Measurements from ENCODE around the gene C10orf67. TPM values are rescaled to one million over a fixed set of nuclear protein-coding genes. Genes with fewer than 3 reads are reported as not detected.

Gene C10orf67
- total RNA-seq, 1 donor from 2014 or later, result 0.33 TPM

DNA sequence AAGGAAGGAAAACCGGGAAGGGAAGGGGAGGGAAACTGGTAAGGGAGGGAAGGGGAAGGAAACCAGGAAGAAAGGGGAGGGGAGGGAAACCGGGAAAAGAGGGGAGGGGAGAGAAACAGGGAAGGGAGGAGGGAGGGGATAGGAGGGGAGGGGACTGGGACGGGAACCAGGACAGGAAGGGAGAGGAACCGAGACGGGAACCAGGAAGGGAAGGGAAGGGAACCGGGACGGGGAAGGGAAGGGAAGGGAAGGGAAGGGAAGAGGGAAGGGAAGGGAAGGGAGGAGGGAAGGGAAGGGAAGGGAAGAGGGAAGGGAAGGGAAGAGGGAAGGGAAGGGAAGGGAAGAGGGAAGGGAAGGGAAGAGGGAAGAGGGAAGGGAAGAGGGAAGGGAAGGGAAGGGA, 13.6 kb downstream of the C10orf67 start:
- Mint-ChIP-seq H3K9me3 (peaks cover 2% of the 10 kb centered on the region), H3K4me3 (no peak overlapping the region), H3K27me3 (ENCODE audit: low read depth) (peaks cover 5% of the 10 kb centered on the region), H3K27ac (ENCODE audit: unreplicated experiment) (no peak overlapping the region), H3K4me1 (no peaks in the 10 kb centered on the region), H3K36me3 (ENCODE audit: low read depth) (no peaks in the 10 kb centered on the region)
- TF ChIP-seq, protein P1, sequence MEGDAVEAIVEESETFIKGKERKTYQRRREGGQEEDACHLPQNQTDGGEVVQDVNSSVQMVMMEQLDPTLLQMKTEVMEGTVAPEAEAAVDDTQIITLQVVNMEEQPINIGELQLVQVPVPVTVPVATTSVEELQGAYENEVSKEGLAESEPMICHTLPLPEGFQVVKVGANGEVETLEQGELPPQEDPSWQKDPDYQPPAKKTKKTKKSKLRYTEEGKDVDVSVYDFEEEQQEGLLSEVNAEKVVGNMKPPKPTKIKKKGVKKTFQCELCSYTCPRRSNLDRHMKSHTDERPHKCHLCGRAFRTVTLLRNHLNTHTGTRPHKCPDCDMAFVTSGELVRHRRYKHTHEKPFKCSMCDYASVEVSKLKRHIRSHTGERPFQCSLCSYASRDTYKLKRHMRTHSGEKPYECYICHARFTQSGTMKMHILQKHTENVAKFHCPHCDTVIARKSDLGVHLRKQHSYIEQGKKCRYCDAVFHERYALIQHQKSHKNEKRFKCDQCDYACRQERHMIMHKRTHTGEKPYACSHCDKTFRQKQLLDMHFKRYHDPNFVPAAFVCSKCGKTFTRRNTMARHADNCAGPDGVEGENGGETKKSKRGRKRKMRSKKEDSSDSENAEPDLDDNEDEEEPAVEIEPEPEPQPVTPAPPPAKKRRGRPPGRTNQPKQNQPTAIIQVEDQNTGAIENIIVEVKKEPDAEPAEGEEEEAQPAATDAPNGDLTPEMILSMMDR (conservative IDR thresholded peaks at IDR 0.05), result no peak
- no peak for DNase-seq (ENCODE audit: low read depth, low spot score)

DNA sequence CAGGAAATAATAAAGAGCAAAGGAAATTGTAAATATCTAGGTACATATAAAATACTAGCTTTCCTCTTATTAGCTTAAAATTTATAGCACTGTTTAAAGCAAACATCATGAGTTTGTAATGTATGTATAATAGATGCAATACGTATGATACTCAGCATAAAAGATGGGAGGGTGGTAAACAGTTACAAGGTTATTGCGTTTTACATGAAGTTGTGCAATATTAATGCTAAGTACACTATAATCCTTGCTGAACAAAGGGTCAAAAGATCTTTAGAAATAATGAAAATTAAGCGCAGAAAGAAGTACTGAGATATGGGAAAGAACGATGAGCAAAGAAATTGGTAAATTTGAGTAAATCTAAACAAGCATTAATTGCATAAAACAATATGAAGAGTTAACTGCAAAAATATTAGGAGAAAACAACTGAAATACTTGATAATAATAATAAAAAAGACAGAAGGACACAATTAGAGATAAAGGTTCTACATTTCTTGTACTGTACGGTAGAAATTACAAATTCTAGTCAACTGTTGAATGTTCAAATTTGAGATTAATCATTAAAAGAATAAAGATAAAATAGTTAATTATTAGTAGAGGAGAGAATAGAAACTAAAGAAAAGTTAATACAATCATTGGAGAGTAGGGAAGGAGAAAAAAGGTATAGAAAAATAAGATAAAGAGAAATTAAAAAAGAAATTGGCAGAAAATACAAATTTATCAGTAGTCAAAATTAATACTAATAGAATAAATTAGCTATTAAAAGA, 17.9 kb downstream of the C10orf67 start:
- peaks cover 2% of the 10 kb centered on the region for H3K9me3 Mint-ChIP-seq
- DNase-seq (ENCODE audit: low read depth, low spot score), result no peak
- H3K27me3 Mint-ChIP-seq (ENCODE audit: low read depth), result peaks cover 4% of the 10 kb centered on the region
- H3K4me1 Mint-ChIP-seq, result no peaks in the 10 kb centered on the region
- H3K36me3 Mint-ChIP-seq (ENCODE audit: low read depth), result no peaks in the 10 kb centered on the region
- no peak overlapping the region for H3K27ac Mint-ChIP-seq (ENCODE audit: unreplicated experiment)
- no peak overlapping the region for H3K4me3 Mint-ChIP-seq
- TF ChIP-seq, protein P1 (conservative IDR thresholded peaks at IDR 0.05), result no peak

DNA sequence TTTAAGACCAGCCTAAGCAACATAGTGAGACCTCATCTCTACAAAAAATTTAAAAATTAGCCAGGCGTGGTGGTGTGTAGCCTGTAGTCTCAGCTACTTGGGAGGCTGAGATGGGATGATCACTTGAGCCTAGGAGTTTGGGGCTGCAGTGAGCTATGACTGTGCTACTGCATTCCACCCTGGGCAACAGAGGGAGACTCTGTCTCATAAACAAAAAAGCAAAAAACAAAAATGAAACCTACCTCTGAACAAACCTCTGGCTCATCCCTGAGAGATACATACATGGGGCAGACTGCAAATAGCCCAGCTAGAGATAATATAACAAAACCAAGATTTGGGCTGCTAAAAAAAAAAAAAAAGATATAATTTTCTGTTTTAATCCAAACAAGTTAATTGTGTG, 19.5 kb downstream of the C10orf67 start:
- Mint-ChIP-seq H3K9me3 (no peaks in the 10 kb centered on the region), H3K4me1 (no peaks in the 10 kb centered on the region), H3K4me3 (no peak overlapping the region), H3K27ac (ENCODE audit: unreplicated experiment) (no peak overlapping the region), H3K27me3 (ENCODE audit: low read depth) (peaks cover 2% of the 10 kb centered on the region), H3K36me3 (ENCODE audit: low read depth) (no peaks in the 10 kb centered on the region)
- TF ChIP-seq, protein P1 (conservative IDR thresholded peaks at IDR 0.05), result no peak
- DNase-seq (ENCODE audit: low read depth, low spot score), result no peak

DNA sequence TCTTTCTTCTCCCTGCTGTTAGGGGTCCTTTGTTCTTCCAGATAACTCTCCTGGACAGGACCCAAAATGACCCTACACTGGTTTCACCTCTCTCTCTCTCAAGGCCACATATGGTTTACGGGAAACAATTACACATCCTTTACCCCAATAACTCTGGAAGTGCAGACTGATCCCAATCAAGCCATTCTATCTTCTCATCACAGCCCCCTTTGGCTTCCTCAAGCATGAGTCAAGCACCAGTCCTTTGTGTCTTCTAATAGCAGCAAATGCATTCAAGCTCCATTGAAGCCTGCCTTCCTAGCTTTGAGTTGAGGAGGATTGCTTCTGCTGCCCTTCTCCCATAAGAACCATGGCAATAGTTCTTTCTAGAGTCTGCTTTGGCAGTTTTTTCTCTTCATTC, 20.2 kb downstream of the C10orf67 start:
- Mint-ChIP-seq H3K27me3 (ENCODE audit: low read depth) (peaks cover 2% of the 10 kb centered on the region), H3K36me3 (ENCODE audit: low read depth) (no peaks in the 10 kb centered on the region), H3K9me3 (no peaks in the 10 kb centered on the region), H3K27ac (ENCODE audit: unreplicated experiment) (no peak overlapping the region), H3K4me1 (no peaks in the 10 kb centered on the region), H3K4me3 (no peak overlapping the region)
- no peak for DNase-seq (ENCODE audit: low read depth, low spot score)
- TF ChIP-seq, protein P1 (conservative IDR thresholded peaks at IDR 0.05), result no peak

DNA sequence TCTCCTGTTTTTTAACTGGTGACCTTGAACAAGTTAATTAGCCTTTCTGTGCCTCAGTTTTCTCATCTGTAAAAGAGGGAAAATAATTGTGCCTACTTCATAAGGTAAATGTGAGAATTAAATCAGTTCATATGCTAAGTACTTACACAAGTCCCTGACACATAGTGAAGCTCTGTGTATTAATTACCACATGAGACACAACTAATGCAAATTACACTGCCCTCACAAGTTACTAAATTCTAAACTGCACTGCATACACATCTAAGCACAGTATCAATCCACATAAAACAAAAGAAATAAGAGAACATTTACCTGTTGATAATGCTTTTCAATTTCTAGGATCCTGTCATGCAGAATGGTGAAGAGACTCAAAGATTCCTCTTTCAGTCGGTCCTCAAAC, 22.5 kb downstream of the C10orf67 start:
- H3K4me3 Mint-ChIP-seq, result no peak overlapping the region

More for the DNA sequence above, 22.5 kb downstream of the C10orf67 start:
- Mint-ChIP-seq H3K27ac (ENCODE audit: unreplicated experiment) (no peak overlapping the region), H3K36me3 (ENCODE audit: low read depth) (no peaks in the 10 kb centered on the region), H3K4me1 (no peaks in the 10 kb centered on the region), H3K27me3 (ENCODE audit: low read depth) (peaks cover 2% of the 10 kb centered on the region), H3K9me3 (no peaks in the 10 kb centered on the region)
- no peak for DNase-seq (ENCODE audit: low read depth, low spot score)
- TF ChIP-seq, protein P1 (conservative IDR thresholded peaks at IDR 0.05), result no peak
